GM19397 (cell line): ENCODE measurements around the gene RBM17.
"Not testable (repeated sequence)": the region's sequence is repeated elsewhere in the genome, so short reads cannot be mapped to it uniquely, and the experiment has no call there.

Experiments used
- ATAC-seq: cut with Tn5 transposase; IDR thresholded peaks from one replicate; pipeline ENCODE4 v1.9.1; 2021; ENCODE audit warnings: mild to moderate bottlenecking, moderate library complexity; ENCODE audit not compliant: unreplicated experiment

Gene RBM17

DNA sequence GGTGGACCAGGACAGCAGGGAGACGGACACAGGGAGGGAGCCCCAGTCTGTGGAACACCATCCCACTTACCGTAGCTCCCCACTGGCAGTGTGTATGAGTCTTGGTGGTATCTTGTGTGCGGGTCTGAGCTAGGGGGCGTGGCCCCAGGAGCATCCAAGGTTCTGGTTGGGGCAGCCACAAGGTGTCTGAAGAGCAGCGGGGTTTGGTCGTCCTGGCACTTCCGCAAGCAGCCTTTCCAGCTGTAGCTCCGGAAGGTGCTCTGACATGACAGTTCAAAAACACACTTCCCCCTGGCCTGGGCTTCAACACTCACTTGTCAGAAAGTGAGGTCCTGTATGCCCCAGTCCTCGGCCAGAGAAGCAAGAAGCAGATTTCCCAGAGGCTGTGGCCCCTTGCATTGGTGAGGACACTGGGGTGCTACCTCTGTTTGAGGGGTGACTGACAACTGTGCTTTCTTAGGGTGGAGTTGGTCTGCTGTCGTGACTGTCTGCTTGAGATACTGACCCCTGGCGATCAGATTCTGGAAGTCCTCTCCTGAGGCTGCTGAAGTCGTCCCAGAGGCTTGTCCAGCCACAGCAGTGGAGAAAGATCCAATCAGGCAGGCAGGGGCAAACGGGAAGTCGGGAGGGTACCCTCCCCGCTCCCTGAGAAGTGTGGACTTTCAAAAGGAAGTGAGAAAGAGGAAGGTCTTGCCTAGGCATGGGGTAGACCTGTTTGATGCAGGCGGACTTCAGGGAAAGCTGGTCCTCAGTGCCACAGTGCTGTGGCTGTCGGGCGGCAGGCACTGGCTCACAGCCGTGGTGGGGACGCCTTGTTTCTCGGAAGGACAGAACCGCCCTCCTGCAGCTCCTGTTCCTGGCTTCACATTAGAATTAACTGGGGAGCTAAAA is 62.5 kb downstream of the RBM17 start:
- ATAC-seq = peak; percentile 75

DNA sequence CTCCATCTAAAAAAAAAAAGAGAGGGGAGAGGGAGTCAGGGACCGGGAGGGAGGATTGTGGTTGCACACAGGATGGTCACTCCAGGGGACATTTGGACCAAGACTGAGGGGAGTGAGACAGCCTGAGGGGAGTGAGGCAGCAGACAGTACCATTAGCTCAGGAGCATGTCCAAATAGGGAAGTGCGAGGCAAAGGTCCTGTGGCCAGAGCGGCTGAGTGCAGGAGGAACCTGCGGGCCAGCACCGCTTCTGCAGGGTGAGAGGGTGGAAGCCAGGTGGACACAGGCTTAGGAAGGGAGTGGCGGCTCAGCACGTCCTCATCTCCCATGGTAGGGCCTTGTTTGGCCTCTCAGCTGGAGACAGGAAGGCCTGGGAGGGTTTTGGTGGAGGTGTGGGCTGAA is 65.0 kb downstream of the RBM17 start:
- ATAC-seq = no peak

DNA sequence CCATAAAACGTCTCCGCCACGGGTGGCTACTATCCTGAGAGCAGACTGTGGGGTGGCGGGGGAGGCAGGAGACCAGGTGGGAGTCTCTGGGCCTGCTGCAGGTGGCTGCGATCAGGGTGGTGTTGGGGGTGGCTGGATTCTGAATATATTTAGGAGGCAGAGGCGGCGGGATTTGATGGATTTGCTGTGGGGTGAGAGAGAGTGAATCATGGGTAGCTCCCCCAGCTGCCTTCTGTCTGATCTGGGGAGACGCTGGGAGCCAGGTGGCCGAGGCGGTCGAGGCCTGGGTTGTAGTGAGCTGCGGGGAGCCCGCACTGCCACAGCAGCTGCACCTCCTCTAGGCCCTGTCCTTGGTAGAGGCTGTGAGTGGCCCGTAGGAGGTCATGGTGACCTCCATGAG is 65.7 kb downstream of the RBM17 start:
- no peak for ATAC-seq

DNA sequence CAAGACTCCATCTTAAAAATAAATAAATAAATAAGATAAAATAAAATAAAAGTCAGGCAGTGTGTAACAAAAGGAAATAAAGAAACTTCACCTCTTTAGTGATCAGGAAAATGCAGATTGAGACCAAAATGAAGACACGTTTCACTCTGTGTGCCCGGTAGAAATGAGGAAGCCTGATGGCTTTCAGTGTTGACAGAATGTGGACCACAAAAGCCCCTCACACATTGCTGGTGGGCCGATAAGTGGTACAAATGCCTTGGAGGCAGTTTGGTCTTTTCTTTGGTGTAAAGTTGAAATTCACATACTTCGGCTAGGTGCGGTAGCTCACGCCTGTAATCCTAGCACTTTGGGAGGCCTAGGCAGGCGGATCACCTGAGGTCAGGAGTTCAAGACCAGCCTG is 69.4 kb downstream of the RBM17 start:
- no peak for ATAC-seq

DNA sequence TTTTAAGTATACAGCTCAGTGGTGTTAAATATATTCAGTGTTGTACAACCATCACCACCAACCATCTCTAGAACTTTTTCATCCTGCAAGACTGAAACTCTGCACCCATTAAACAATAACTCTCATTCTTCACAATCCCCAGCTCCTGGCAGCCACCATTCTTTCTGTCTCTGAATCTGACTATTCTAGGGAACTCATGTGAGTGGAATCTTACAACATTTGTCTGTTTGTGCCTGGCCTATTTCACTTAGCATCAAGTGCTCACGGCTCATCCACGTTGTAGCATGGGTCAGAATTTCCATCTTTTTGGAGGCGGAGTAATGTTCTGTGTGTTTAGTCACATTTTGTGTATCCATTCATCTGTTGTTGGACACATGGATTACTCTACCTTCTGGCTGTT is 73.1 kb downstream of the RBM17 start:
- no peak for ATAC-seq

DNA sequence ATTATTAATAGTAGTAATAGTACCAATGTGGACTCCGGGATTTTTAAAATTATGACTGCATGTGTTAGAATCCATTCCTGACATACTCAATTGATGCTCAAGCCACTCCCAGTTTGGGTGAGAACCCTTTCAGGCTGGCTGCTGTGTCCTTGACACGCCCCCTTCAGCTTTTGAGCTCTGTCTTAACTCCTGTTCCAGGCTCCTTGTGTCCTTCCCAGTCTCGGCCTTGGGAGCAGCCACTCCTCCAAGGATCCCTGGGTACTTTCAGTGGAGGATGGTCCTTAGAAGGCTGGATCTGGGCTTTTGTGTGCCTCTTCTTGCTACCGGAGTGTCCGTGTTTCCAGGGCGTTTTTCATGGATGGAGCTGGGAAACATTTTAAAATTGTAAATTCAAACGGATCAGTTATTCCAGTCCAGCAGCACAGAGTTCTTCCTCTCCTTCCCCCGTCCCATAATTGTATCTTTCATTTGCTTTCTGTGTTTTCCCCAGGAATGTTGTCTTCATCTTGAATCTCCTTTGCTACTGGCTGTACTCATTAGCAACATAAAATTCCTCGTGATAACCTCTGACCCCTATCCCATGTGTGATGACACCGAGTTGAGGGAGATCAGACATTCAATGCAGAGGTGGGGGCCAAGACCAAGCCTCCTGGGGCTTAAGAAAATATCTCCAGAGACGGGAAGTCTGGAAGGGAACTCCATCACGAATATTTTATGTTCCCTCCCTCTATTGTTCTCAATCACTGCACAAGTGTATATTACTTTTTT is 73.9 kb downstream of the RBM17 start:
- ATAC-seq = no peak

DNA sequence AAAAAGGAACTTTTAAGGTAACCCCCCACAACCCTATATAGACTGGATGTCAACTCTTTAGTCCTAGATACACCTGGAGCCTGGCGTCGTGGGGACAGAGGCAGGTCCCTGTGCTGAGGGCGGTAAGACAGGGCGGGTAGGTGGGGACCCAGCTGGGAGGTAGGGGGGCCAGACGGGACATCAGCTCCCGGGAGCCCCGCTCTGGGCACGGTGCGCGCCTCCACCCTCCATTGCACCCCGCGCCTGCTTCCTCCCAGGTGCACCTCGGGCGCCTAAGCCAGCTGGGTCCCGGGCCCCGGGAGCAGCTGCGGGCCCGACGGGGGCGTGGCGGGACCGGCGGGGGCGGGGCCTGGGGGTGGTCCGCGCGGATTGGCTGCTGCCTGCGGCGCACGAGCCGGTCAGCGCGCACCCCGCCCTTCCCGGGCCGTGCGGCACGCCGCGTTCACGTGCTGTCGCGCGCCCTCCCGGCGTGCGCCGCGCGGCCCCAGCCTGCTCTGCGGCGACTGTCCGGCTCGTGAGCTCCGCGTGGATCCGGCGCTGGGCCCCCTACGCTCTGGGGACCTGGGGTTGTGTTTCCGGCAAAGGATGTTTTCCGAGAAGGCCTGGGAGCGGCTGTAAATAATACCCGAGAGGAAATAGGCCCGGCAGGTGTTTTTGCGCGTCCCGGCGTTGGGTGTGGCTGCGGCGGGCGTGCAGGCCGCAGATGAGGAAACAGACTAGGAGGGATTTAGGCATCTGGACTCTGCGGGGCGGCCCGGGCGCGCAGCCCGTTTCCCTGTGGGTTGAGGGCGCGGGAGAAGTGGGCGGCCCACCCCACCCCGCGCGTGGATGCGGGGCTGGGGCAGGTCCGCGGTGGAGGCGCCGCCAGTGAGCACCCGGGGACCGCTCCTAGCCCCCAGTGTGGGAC is 74.8 kb downstream of the RBM17 start:
- peak; percentile 97 for ATAC-seq

DNA sequence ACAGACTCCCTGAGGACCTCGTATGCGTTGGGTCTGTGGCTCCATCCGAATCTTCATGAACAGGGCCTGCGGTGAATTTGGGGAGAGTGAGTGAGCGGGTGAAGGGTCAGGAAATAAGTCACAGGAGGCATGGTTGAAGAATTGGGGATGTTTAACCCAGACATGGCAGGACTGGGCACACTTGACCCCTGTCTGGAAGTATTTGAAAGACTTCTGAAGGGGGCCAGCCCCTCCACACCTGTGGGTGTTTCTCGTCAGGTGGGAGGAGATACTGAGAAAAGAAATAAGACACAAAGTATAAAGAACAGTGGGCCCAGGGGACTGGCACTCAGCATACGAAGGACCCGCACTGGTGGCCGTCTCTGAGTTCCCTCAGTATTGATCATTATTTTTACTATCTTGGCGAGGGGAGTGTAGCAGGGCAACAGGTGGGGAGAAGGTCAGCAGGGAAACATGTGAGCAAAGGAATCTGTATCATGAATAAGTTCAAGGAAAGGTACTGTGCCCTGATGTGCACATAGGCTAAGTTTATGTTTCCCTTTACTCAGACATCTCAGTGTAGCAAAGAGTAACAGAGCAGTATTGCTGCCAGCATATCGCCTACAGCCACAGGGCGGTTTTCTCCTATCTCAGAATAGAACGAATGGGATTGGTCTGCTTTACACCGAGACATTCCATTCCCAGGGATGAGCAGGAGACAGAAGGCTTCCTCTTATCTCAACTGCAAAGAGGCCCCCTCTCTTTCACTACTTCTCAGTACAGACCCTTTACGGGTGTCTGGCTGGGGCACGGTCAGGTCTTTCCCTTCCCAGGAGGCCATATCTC is 75.6 kb downstream of the RBM17 start:
- no peak for ATAC-seq

DNA sequence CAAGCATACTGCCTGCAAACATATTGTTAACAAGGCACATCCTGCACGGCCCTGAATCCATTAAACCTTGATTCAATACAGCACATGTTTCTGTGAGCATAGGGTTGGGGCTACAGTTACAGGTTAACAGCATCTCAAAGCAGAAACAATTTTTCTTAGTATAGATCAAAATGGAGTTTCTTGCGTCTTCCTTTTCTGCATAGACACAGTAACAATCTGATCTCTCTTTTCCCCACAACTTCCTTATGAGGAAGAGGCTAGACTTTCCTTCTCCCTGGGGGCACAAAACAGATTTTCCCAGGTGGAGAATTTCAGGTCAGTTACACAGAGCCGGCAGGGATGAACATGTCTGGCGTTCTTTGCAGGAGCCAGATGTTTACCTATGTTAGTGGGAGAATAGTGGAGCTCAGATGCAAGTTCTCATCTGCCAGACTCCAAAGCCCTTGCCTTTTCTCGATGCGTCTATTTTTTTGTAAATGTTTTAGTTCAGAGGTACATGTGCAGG is 76.4 kb downstream of the RBM17 start:
- no peak for ATAC-seq

DNA sequence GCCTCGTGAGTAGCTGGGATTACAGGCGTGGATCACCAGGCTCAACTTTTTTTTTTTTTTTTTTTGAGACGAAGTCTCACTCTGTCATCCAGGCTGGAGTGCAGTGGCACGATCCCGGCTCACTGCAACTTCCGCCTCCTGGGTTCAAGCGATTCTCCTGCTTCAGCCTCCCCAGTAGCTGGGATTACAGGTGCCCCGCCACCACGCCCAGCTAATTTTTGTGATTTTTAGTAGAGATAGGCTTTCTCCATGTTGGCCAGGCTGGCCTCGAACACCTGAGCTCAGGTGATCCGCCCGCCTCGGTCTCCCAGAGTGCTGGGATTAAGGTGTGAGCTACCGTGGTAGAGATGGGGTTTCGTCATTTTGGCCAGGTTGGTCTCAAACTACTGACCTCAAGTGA is 77.1 kb downstream of the RBM17 start:
- not testable (repeated sequence) for ATAC-seq
